HG02870 (cell line): ENCODE measurements around the gene NRSN2.

Experiments
- ATAC-seq: cut with Tn5 transposase; IDR thresholded peaks from one replicate; pipeline ENCODE4 v1.9.1; 2021; ENCODE audit warnings: mild to moderate bottlenecking, moderate library complexity; ENCODE audit not compliant: unreplicated experiment

Gene NRSN2

GRCh38 chr20:396619-397431 is 49.9 kb downstream of the NRSN2 start:
- no peak for ATAC-seq

GRCh38 chr20:397432-398237 is 50.7 kb downstream of the NRSN2 start:
- no peak for ATAC-seq

GRCh38 chr20:399182-399707 is 52.3 kb downstream of the NRSN2 start:
- ATAC-seq = no peak

GRCh38 chr20:400128-400453 is 53.2 kb downstream of the NRSN2 start:
- no peak for ATAC-seq

GRCh38 chr20:400454-401275 is 53.8 kb downstream of the NRSN2 start:
- no peak for ATAC-seq

- no peak for ATAC-seq
Measured at GRCh38 chr20:401682-402495, 55.0 kb downstream of the NRSN2 start.

GRCh38 chr20:402496-402885 is 55.6 kb downstream of the NRSN2 start:
- no peak for ATAC-seq

- no peak for ATAC-seq
Measured at GRCh38 chr20:402898-403581, 56.1 kb downstream of the NRSN2 start.

- ATAC-seq = no peak
Measured at GRCh38 chr20:403582-403957, 56.7 kb downstream of the NRSN2 start.

GRCh38 chr20:404088-404487 is 57.2 kb downstream of the NRSN2 start:
- ATAC-seq = no peak
